ENCODE data around the gene PHC2.

Gene PHC2

GRCh38 chr1:33455539-33456501 lies 24.9 kb upstream of the PHC2 start:
- no peak for DNase-seq (ENCODE audit: low read depth in 1 of 2, low spot score in 1 of 2)

- DNase-seq (ENCODE audit: low read depth in 1 of 2, low spot score in 1 of 2), result no peak
These were observed 23.9 kb upstream of the PHC2 start for GRCh38 chr1:33454646-33455282.

DNA sequence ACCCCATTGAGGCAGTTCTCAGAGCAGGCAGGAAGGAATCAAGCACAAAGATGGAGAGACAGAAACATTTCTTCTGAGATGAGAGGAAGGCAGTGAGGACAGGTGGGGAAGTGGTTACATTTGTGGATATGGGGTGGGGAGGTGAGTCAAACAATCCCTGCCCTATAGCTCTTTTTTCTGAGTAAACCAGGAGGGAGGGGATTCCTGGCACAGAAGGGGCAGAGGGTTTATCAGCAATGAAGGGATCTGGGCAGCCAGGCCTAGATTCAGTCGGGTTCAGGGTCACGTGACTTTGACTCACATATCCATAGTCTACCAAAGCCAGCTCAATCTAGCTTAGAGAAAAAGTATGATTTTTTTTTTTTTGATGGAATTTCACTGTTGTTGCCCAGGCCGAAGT lies 15.7 kb upstream of the PHC2 start:
- DNase-seq (ENCODE audit: low read depth in 1 of 2, low spot score in 1 of 2), result no peak

- no peak for DNase-seq (ENCODE audit: low read depth in 1 of 2, low spot score in 1 of 2)
These were observed 14.2 kb upstream of the PHC2 start for GRCh38 chr1:33445108-33445507.

DNA sequence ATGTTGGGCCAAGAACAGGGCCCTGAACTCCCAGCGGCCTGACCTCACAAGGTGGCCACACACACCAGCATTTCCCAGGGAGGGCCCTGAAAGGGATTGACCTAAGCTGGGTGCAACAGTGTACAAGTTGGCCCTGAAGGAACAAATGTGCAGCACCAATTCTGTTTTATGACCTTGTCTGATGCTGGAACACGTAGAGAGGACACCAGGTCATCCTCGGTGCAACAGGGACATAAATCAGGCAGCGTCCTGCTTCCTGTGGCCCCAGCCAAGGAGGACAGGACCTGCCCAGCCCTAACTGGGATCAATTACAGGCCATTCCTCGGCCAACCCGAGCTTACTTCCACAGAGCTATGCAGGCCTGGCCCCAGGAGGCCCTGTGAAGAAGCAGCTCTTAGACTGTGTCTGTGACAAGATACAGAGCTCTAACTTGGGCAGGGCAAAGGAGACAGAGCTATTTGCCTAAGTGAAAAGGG lies 12.8 kb upstream of the PHC2 start:
- DNase-seq (ENCODE audit: low read depth in 1 of 2, low spot score in 1 of 2), result no peak

DNA sequence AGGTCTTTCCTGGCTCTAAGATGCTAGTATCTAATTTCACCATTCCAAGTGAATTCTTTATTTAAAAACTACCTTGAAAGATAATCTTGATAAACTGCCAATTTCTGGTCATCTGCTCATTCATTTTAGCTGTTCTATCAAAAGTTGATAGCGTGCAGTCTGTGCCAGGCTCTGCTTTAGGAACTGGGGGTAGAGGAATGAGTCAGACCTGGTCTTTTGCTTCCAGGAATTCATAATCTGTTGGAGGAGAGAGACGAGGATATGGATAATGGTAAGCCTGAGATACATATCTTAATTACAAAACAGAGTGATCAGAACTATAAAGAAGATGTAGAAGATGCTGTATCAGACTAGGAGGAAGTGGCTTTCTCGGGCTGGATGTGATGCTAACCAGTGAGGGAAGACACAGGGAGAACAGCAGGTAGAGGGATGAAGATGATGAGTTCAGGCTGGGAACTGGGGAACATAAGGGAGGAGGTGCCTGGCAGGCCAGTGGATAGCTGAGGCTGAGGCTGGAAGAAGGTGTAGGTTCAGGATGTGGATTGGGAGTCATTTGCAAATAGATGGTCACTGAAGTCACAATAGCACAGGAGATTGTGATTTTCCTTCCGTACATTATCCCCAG lies 12.3 kb upstream of the PHC2 start:
- no peak for DNase-seq (ENCODE audit: low read depth in 1 of 2, low spot score in 1 of 2)

- DNase-seq (ENCODE audit: low read depth in 1 of 2, low spot score in 1 of 2), result no peak
These were observed 11.2 kb upstream of the PHC2 start for GRCh38 chr1:33442141-33442540.

DNA sequence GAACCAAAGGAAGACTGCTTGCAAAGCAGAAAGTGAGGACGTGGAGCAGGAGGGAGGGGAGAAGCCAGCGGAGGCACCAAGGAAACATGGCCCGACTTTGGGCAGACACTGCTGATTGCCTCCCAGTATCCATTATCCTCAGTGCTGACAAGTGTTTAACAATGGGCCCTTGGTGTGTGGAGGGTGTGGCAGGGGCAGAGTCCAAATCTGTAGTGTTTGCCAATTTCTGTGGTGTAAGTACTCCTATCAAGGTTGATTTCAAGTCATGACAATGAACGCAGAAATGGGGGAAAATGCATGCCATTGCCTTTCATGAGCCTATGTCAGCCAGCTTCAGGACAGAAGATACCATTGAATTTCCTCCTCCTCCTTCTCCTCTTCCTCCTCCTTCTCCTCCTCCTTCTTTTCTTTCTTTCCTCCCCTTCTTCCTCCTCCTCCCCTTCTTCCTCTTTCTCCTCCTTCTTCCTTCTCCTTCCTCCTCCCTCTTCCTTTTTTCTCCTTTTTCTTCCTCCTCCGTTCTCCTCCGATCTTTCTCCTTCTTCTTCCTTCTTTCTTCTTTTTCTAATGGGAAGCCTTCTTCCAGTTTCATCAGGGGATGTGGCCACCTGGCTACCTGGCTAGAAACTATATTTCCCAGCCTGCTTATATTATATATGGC lies 10.3 kb upstream of the PHC2 start:
- no peak for DNase-seq (ENCODE audit: low read depth in 1 of 2, low spot score in 1 of 2)

DNA sequence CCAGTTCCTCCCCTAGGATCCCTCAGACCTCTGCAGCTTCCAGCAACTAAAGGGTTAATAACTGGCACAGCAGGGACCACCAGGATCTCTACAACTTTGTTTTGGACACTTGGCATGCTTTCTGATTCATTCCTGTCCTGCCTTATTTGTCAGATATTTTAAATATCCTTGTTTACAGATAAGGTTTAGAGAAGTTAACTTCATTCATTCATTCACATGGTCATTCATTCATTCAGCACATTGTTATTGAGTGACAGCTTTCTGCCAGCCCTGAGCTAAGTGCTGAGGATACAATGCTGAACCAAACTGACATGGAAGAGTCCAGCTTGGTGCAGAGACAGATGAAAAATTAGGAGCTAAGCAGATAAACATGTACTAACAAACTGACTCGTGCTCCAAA lies 8.8 kb upstream of the PHC2 start:
- DNase-seq (ENCODE audit: low read depth in 1 of 2, low spot score in 1 of 2), result no peak

GRCh38 chr1:33438364-33439160 lies 7.7 kb upstream of the PHC2 start:
- DNase-seq (ENCODE audit: low read depth in 1 of 2, low spot score in 1 of 2), result no peak

DNA sequence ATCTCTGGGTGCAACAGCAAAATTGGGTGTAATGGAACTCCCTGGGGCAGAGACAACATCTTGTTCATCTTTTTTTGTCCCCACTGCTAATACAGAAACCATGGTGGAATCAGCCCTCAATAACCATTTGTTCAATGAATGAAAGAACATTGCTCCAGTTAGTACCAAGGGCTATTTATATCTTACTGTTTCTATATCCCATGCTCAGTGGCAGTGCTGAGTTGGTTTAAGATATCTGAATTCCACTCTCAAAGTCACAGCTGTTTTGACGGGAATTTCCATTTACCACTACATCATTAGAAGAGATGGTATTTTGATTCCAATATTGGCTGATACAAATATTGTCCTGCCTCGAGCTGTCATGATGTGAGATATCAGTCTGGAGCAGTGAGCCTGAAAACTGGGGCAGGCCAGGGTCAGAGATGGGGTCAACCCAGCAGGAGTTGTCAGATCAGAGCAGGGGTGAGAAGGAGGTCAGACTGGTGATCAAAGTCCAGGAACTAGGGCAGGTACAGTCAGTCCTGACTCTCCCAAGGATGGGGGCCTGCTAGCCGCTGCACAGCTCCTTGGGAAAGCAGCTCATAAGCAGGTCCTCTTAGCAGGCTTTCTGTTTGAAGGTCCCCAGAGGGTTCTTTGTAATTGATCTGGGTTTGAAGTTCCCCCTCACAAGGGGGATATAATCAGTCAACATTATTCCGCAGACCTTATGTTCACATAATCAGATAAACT lies 5.8 kb upstream of the PHC2 start:
- DNase-seq (ENCODE audit: low read depth in 1 of 2, low spot score in 1 of 2), result no peak

DNA sequence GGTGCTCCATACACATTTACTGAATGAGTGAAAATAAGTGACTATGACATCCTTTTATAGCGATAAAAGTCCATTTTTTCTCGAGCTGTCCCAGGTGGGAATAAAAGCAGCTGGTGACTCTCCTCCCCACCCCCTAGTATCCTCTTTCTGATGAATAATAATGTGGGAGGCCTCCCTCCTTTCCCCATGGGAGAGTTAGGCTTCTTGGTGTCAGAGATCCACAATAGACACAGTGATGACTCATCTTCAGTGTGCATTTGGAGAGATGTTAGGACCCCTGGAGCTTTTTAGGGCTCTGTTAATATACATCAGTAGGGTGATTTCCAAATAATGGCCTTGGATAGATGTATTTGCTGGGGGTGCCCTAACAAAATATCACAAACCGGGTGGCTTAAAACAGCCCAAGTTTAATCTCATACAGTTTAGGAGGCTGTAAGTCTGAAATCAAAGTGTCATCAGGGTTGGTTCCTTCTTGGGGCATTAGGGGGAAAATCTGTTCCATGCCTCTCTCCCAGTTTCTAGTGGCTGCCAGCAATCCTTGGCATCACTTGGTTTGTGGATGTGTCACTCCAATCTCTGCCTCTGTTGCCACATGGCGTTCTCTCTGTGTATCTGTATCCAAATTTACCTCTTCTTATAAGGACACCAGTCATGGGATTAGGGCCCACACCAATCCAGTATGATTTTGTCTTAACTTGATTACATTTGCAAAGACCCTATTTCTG lies 4.4 kb upstream of the PHC2 start:
- DNase-seq (ENCODE audit: low read depth in 1 of 2, low spot score in 1 of 2), result no peak

GRCh38 chr1:33434363-33434750 lies 3.5 kb upstream of the PHC2 start:
- no peak for DNase-seq (ENCODE audit: low read depth in 1 of 2, low spot score in 1 of 2)

- DNase-seq (ENCODE audit: low read depth in 1 of 2, low spot score in 1 of 2), result no peak
These were observed 2.8 kb upstream of the PHC2 start for GRCh38 chr1:33433509-33434362.

- no peak for DNase-seq (ENCODE audit: low read depth in 1 of 2, low spot score in 1 of 2)
These were observed 821 bp downstream of the PHC2 start for GRCh38 chr1:33429856-33430691.

GRCh38 chr1:33429332-33429731 lies 1.6 kb downstream of the PHC2 start:
- no peak for DNase-seq (ENCODE audit: low read depth in 1 of 2, low spot score in 1 of 2)

DNA sequence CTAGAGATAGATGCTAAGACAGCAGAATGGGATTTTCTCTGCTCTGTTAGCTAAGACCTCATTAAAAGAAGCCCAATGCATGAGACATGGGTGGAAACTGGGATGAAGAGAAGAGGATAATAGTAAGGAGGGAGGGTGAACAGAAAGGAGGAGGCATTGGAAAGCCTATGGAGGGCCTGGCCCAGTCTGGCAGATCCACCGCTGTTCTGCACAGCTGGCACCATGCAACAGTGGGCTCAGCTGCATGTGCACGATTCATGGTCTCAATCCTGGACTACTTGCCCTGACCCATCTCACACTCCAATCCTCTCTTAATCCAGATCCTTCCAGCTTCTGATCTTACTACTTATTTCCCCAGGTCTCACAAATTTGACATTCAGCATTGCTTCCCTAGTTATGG lies 2.2 kb downstream of the PHC2 start:
- DNase-seq (ENCODE audit: low read depth in 1 of 2, low spot score in 1 of 2), result no peak

DNA sequence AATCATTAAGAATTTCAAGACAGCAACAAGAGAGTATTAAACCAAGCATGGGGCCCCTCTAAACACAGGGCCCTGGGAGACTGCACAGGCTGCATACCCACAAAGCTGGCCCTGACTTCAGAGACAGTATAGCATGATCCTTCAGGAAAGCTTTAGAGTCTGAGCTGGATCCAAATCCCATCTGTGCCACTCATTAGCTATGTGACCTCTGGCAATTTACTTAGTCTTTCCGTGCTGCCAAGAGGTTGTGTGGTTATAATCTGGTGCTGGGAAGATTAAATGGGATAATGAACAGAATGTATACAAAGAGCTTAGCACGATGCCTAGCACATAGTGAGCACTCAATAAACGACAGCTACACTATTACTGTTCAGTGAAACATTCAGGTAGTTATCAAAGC lies 4.0 kb downstream of the PHC2 start:
- DNase-seq (ENCODE audit: low read depth in 1 of 2, low spot score in 1 of 2), result no peak
